HepG2 (cell line): ENCODE data around the gene PTPRCAP. TPM values are rescaled to one million over a fixed set of nuclear protein-coding genes. Genes with fewer than 3 reads are reported as not detected.

Source experiments
- ATAC-seq: fragments of 200-7000 bp; cut with Tn5 transposase; 3 replicates; pipeline ENCODE4 v1.9.1; 2020; ENCODE audit warnings: mild to moderate bottlenecking, moderate library complexity
- BruUV-seq: library from RNA; stranded (reverse); fragments of 400-500 nt; replicated peaks from 2 replicates; lab custom pipeline; 2021; lab: Mats Ljungman, UMichigan
- CTCF ChIA-PET: fragments of 300-600 bp; formaldehyde crosslinking; extraction: SDS; loops from one replicate; lab custom pipeline; 2021; ENCODE audit warnings: low total read pairs, inconsistent platforms, low intra/inter-chr PET ratio; lab: Yijun Ruan, JAX
- POLR2A ChIA-PET: fragments of 350-600 bp; sonication (Branson Sonifier 250); formaldehyde crosslinking; loops from one replicate; lab custom pipeline; 2020; ENCODE audit warnings: antibody characterized with exemption, inconsistent platforms; lab: Yijun Ruan, JAX
- DNase-seq: peaks from one replicate; pipeline ENCODE4 v3.0.0-alpha.2; 2015; ENCODE audit warnings: low spot score
- FAIRE-seq: peaks from 3 replicates; lab custom pipeline; 2011; peaks lifted over from hg19 to GRCh38; lab: Jason Lieb, UNC
- H2AFZ ChIP-seq: one replicate; pipeline ENCODE4 v1.6.1; 2011; ENCODE audit warnings: low read length, inconsistent platforms
- H3K27ac ChIP-seq: fragments of 300-600 bp; 3 replicates; pipeline ENCODE4 v1.8.0; 2011; ENCODE audit warnings: mixed run types, mild to moderate bottlenecking, mixed read lengths, low read length, inconsistent platforms; ENCODE audit not compliant: insufficient read depth; ENCODE audit errors: extremely low read length
- H3K27me3 ChIP-seq, 2 experiments: fragments of 200-600 bp in 1 of 2; 2 replicates in 1 of 2; 3 replicates in 1 of 2; pipeline versions ENCODE4 v1.6.0 to v1.8.0; 2011; ENCODE audit warnings: low read length in 2 of 2, mild to moderate bottlenecking in 2 of 2, moderate library complexity in 2 of 2, inconsistent platforms in 1 of 2; ENCODE audit not compliant: insufficient read depth in 2 of 2, control insufficient read depth in 1 of 2
- H3K36me3 ChIP-seq, 2 experiments: fragments of 200-600 bp in 1 of 2; replicated peaks in 1 of 2; 2 replicates in 1 of 2; 3 replicates in 1 of 2; pipeline versions ENCODE4 v1.5.1 to v1.8.0; 2011; ENCODE audit warnings: low read length in 2 of 2, inconsistent platforms in 1 of 2; ENCODE audit not compliant: insufficient read depth in 2 of 2, control insufficient read depth in 1 of 2
- H3K4me1 ChIP-seq: 2 replicates; pipeline ENCODE4 v1.5.1; 2012; ENCODE audit warnings: low read length, inconsistent platforms; ENCODE audit not compliant: insufficient read depth
- H3K4me2 ChIP-seq: 2 replicates; pipeline ENCODE4 v1.6.0; 2011; ENCODE audit warnings: low read depth, low read length, inconsistent platforms
- H3K4me3 ChIP-seq, 3 experiments: fragments of 200-600 bp in 1 of 3; sonication (generic), shearing (Covaris generic) in 1 of 3; replicated peaks in 1 of 3; 2 replicates each; pipeline ENCODE4 v1.5.1; 2011 to 2016; ENCODE audit warnings: low read length in 3 of 3, inconsistent platforms in 2 of 3, low read depth in 2 of 3, mild to moderate bottlenecking in 2 of 3, control low read depth in 1 of 3, mixed read lengths in 1 of 3; ENCODE audit not compliant: insufficient read depth in 1 of 3
- H3K79me2 ChIP-seq: one replicate; pipeline ENCODE4 v1.6.1; 2011; ENCODE audit warnings: low read length, inconsistent platforms; ENCODE audit not compliant: insufficient read depth
- H3K9ac ChIP-seq: 2 replicates; pipeline ENCODE4 v1.6.0; 2011; ENCODE audit warnings: mild to moderate bottlenecking, low read depth, low read length, inconsistent platforms; ENCODE audit not compliant: insufficient read depth
- H3K9me3 ChIP-seq: 2 replicates; pipeline ENCODE4 v1.5.1; 2012; ENCODE audit warnings: mild to moderate bottlenecking, low read length
- H4K20me1 ChIP-seq: 2 replicates; pipeline ENCODE4 v1.6.0; 2011; ENCODE audit warnings: inconsistent platforms, mild to moderate bottlenecking, low read length, moderate library complexity; ENCODE audit not compliant: insufficient read depth
- PATZ1 ChIP-seq: sonication (generic); formaldehyde crosslinking; IDR thresholded peaks from 2 replicates; pipeline ENCODE4 v1.4.0; 2020; ENCODE audit warnings: missing genetic modification reagents
- THYN1 ChIP-seq: sonication (generic); formaldehyde crosslinking; IDR thresholded peaks from 2 replicates; pipeline ENCODE4 v1.8.1; 2023; ENCODE audit warnings: low read depth, mild to moderate bottlenecking, moderate library complexity, missing genetic modification reagents, borderline replicate concordance
- ZMYM3 ChIP-seq: sonication (generic); formaldehyde crosslinking; IDR thresholded peaks from 2 replicates; pipeline ENCODE4 v1.5.1; 2020; ENCODE audit warnings: mild to moderate bottlenecking, missing genetic modification reagents
- ZNF263 ChIP-seq: sonication (generic); formaldehyde crosslinking; IDR thresholded peaks from 2 replicates; pipeline ENCODE4 v1.4.0; 2020; ENCODE audit warnings: missing genetic modification reagents
- ZNF556 ChIP-seq: sonication (generic); formaldehyde crosslinking; IDR thresholded peaks from 2 replicates; pipeline ENCODE4 v1.4.0; 2020; ENCODE audit warnings: mild to moderate bottlenecking, missing genetic modification reagents, borderline replicate concordance
- ZNF629 ChIP-seq: sonication (generic); formaldehyde crosslinking; conservative IDR thresholded peaks from 2 replicates; pipeline ENCODE4 v1.5.0; 2020; ENCODE audit warnings: missing genetic modification reagents
- ZNF747 ChIP-seq: sonication (generic); formaldehyde crosslinking; IDR thresholded peaks from 2 replicates; pipeline ENCODE4 v1.8.1; 2023; ENCODE audit warnings: missing genetic modification reagents, mild to moderate bottlenecking, borderline replicate concordance
- ZNF768 ChIP-seq: sonication (generic); formaldehyde crosslinking; IDR thresholded peaks from 2 replicates; pipeline ENCODE4 v1.4.0; 2020; ENCODE audit warnings: missing genetic modification reagents
- ZSCAN25 ChIP-seq: sonication (generic); formaldehyde crosslinking; IDR thresholded peaks from 2 replicates; pipeline ENCODE4 v1.8.0; 2022; ENCODE audit warnings: mild to moderate bottlenecking, missing genetic modification reagents
- WGBS: methylation state at CpG from one replicate; pipeline ENCODE4 v1.1.6; 2017; ENCODE audit warnings: low lambda C conversion rate; 5-methylcytosine and 5-hydroxymethylcytosine counted together
- in situ Hi-C: cut with HindIII; loops from 2 replicates; pipeline ENCODE4 v1.10.0; 2017; ENCODE audit warnings: low pct_unique_long_range_greater_than_20kb; ENCODE audit not compliant: extremely low pct_ligation_motif_present
- intact Hi-C: fragments of 100-400 bp; cut with micrococcal nuclease; formaldehyde crosslinking; loops from one replicate; pipeline ENCODE4 v1.10.0; 2022; ENCODE audit not compliant: unreplicated experiment
- polyA plus RNA-seq, 8 experiments: library from polyadenylated mRNA; depleted of rRNA in 3 of 8; stranded (reverse) in 7 of 8; unstranded in 1 of 8; fragments of >200 nt; fragmentation: Illumina TruSeq in 4 of 8; extraction: Trizol in 4 of 8; gene quantifications; 2 replicates each; pipeline versions ENCODE4 v1.2.1 to v1.2.3, GENCODE V29; 2011 to 2016; ENCODE audit warnings: low read depth in 4 of 8, missing spikeins in 1 of 8, mixed read lengths in 1 of 8; ENCODE audit not compliant: insufficient read depth in 1 of 8
- total RNA-seq, 5 experiments: library from RNA; depleted of rRNA; stranded (reverse); fragments of >200 nt; fragmentation: Illumina TruSeq; extraction: Trizol; gene quantifications; 2 replicates each; pipeline ENCODE4 v1.2.3, GENCODE V29; 2016; ENCODE audit warnings: low read depth in 1 of 5

PTPRCAP gene
- total and polyA plus RNA-seq, 2 of the 13 experiments (the other 11 are each of a cell fraction or from before 2014, with no cell fraction given) = 0.60 to 0.70 TPM

GRCh38 chr11:67413266-67413849, 24.1 kb downstream of the PTPRCAP start:
- Histone ChIP-seq H4K20me1 (no peaks in the 10 kb centered on the region), H3K27ac (no peak overlapping the region), H2AFZ (no peak overlapping the region), H3K4me3 (no peak overlapping the region), H3K4me2 (no peak overlapping the region), H3K9ac (no peak overlapping the region), H3K9me3 (no peaks in the 10 kb centered on the region), H3K36me3 (no peaks in the 10 kb centered on the region), H3K4me1 (peaks cover 68% of the 10 kb centered on the region), H3K79me2 (no peaks in the 10 kb centered on the region), H3K27me3 (peaks cover 10 to 65% of the 10 kb centered on the region in 2 experiments; a peak in 4 of 5 replicates)
- DNase-seq = no peak
- POLR2A ChIA-PET = interaction anchor here (1.2 to 1.3 kb wide), 2 partner anchors 12 to 14 kb away, joined by 3 to 4 read pairs; partner anchors contain the start of genes PPP1CA and RPS6KB2
- in situ Hi-C loops (no loop called here), intact Hi-C loops (no loop called here)
- CTCF ChIA-PET = no interaction called here
- FAIRE-seq = no peak
- BruUV-seq = no TSS peak
- peak; percentile 17 for ATAC-seq
- WGBS = 10% methylated on average over 2 of the region's 2 CpGs
- TF ChIP-seq ZNF263 (CRISPR knock-in tag) = 0 out of 2 replicates have a peak, but pooled peaks have one; percentile 18
- 0 out of 2 replicates have a peak, but pooled peaks have one; percentile 24 for TF ChIP-seq PATZ1 (CRISPR knock-in tag)
- no peak for TF ChIP-seq ZNF556 (CRISPR knock-in tag)

GRCh38 chr11:67412495-67413179, 24.8 kb downstream of the PTPRCAP start:
- no peak overlapping the region for H3K27ac ChIP-seq
- ATAC-seq (no peak), DNase-seq (no peak), FAIRE-seq (no peak)
- POLR2A ChIA-PET = interaction anchor here (1.2 to 2.1 kb wide), 4 partner anchors 8 to 21 kb away, joined by 3 to 10 read pairs (median 4); partner anchors contain the start of genes PPP1CA, RAD9A and RPS6KB2
- BruUV-seq = no TSS peak
- H3K4me2 ChIP-seq = no peak overlapping the region
- no peaks in the 10 kb centered on the region for H4K20me1 ChIP-seq
- in situ Hi-C loops = no loop called here
- no peaks in the 10 kb centered on the region for H3K9me3 ChIP-seq
- peaks cover 10 to 58% of the 10 kb centered on the region in 2 experiments; a peak in 4 of 5 replicates for H3K27me3 ChIP-seq
- no peaks in the 10 kb centered on the region for H3K79me2 ChIP-seq
- H3K9ac ChIP-seq = no peak overlapping the region
- intact Hi-C loops = no loop called here
- no peak overlapping the region for H3K4me3 ChIP-seq
- CTCF ChIA-PET = no interaction called here
- no peaks in the 10 kb centered on the region for H3K36me3 ChIP-seq
- H3K4me1 ChIP-seq = peaks cover 61% of the 10 kb centered on the region
- WGBS = 21% methylated on average over 8 of the region's 9 CpGs
- no peak overlapping the region for H2AFZ ChIP-seq
- no peak for TF ChIP-seq ZNF747 (CRISPR knock-in tag)
- TF ChIP-seq ZNF768 = peak; percentile 89
- no peak for TF ChIP-seq THYN1
- peak; percentile 51; the same call in 1 of the 2 replicates for TF ChIP-seq ZMYM3 (CRISPR knock-in tag)
- peak; percentile 45 for TF ChIP-seq ZNF629 (CRISPR knock-in tag)
- 0 out of 2 replicates have a peak, but pooled peaks have one; percentile 69 for TF ChIP-seq ZSCAN25 (CRISPR knock-in tag)
